NT2/D1 (cell line): ENCODE measurements around the gene EPB41L2.

Source experiments
- YY1 ChIP-seq: IDR thresholded peaks from 2 replicates; pipeline ENCODE4 v1.6.1; 2011; ENCODE audit not compliant: insufficient read length, insufficient read depth
- ZNF274 ChIP-seq: IDR thresholded peaks from 2 replicates; pipeline ENCODE4 v1.6.1; 2011; ENCODE audit warnings: mild to moderate bottlenecking, low read depth, low read length

- no peak for TF ChIP-seq ZNF274
- TF ChIP-seq YY1: no peak
Measured at GRCh38 chr6:130997061-130997753, 65.8 kb downstream of the EPB41L2 start.
